K562 (cell line): ENCODE measurements around the gene ROR2. TPM values are rescaled to one million over a fixed set of nuclear protein-coding genes. Genes with fewer than 3 reads are reported as not detected.

Experiments used
- ATAC-seq: fragments of 200-7000 bp; cut with Tn5 transposase; 3 replicates; pipeline ENCODE4 v1.9.1; 2020; ENCODE audit warnings: moderate library complexity
- BruUV-seq: library from RNA; stranded (reverse); fragments of 400-500 nt; replicated peaks from 2 replicates; lab custom pipeline; 2021; lab: Mats Ljungman, UMichigan
- CTCF ChIA-PET: fragments of 300-600 bp; formaldehyde crosslinking; extraction: SDS; loops from one replicate; lab custom pipeline; 2021; ENCODE audit warnings: low intra/inter-chr PET ratio; lab: Yijun Ruan, JAX
- POLR2A ChIA-PET: fragments of 300-600, 350-650 bp; sonication (Branson Sonifier 250); formaldehyde crosslinking; extraction: SDS; loops from one replicate; lab custom pipeline; 2021; ENCODE audit warnings: antibody characterized with exemption, inconsistent platforms; lab: Yijun Ruan, JAX
- DNase-seq, 4 experiments: peaks; one replicate each; pipeline versions ENCODE4 v3.0.0 to v3.0.0-alpha.2; 2011 to 2018; ENCODE audit warnings: low spot score in 3 of 4, mixed read lengths in 3 of 4; ENCODE audit errors: extremely low read depth in 1 of 4
- FAIRE-seq: peaks from 2 replicates; lab custom pipeline; 2011; peaks lifted over from hg19 to GRCh38; lab: Jason Lieb, UNC
- H2AFZ ChIP-seq: 2 replicates; pipeline ENCODE4 v1.6.0; 2011; ENCODE audit warnings: low read depth, low read length, control low read depth, inconsistent platforms
- H3K27ac ChIP-seq: fragments of 200-600 bp; 3 replicates; pipeline ENCODE4 v1.8.0; 2011; ENCODE audit warnings: low read depth, mild to moderate bottlenecking, control low read depth, inconsistent platforms, low read length, moderate library complexity, mixed read lengths; ENCODE audit errors: extremely low read depth
- H3K27me3 ChIP-seq, 2 experiments: fragments of 300-600 bp in 1 of 2; 2 replicates in 1 of 2; 3 replicates in 1 of 2; pipeline versions ENCODE4 v1.6.0 to v1.8.0; 2011; ENCODE audit warnings: inconsistent platforms in 2 of 2, low read length in 2 of 2, mild to moderate bottlenecking in 1 of 2, mixed read lengths in 1 of 2, moderate library complexity in 1 of 2; ENCODE audit not compliant: control insufficient read depth in 2 of 2, insufficient read depth in 2 of 2
- H3K36me3 ChIP-seq: fragments of 300-600 bp; 3 replicates; pipeline ENCODE4 v1.8.0; 2011; ENCODE audit warnings: mild to moderate bottlenecking, low read length, inconsistent platforms; ENCODE audit not compliant: control insufficient read depth, insufficient read depth
- H3K4me1 ChIP-seq, 2 experiments: fragments of 200-600 bp in 1 of 2; replicated peaks in 1 of 2; 2 replicates in 1 of 2; 3 replicates in 1 of 2; pipeline versions ENCODE4 v1.5.1 to v1.8.0; 2011; ENCODE audit warnings: inconsistent platforms in 2 of 2, low read length in 2 of 2, mild to moderate bottlenecking in 1 of 2, mixed read lengths in 1 of 2, moderate library complexity in 1 of 2; ENCODE audit not compliant: control insufficient read depth in 2 of 2, insufficient read depth in 2 of 2
- H3K4me2 ChIP-seq: 2 replicates; pipeline ENCODE4 v1.6.1; 2011; ENCODE audit warnings: low read length, control low read depth, inconsistent platforms, mixed read lengths; ENCODE audit not compliant: insufficient read depth
- H3K4me3 ChIP-seq: fragments of 200-600 bp; sonication (generic), shearing (Covaris generic); 2 replicates; pipeline ENCODE4 v1.5.1; 2016; ENCODE audit warnings: control low read depth, inconsistent platforms
- H3K79me2 ChIP-seq: fragments of 200-600 bp; 3 replicates; pipeline ENCODE4 v1.8.0; 2011; ENCODE audit warnings: low read length, inconsistent platforms; ENCODE audit not compliant: control insufficient read depth, insufficient read depth
- H3K9ac ChIP-seq, 2 experiments: 2 replicates each; pipeline versions ENCODE4 v1.6.0 to v1.6.1; 2011; ENCODE audit warnings: low read depth in 2 of 2, low read length in 2 of 2, control low read depth in 1 of 2, inconsistent platforms in 1 of 2, mild to moderate bottlenecking in 1 of 2, mixed read lengths in 1 of 2; ENCODE audit not compliant: insufficient read depth in 1 of 2
- H3K9me1 ChIP-seq: one replicate; pipeline ENCODE4 v1.6.0; 2011; ENCODE audit warnings: inconsistent platforms, mild to moderate bottlenecking, low read length, moderate library complexity; ENCODE audit not compliant: control insufficient read depth, insufficient read depth
- H3K9me3 ChIP-seq: replicated peaks from 2 replicates; pipeline ENCODE4 v1.5.1; 2011; ENCODE audit warnings: low read depth, low read length, inconsistent platforms; ENCODE audit not compliant: control insufficient read depth, insufficient read depth
- H4K20me1 ChIP-seq: replicated peaks from 2 replicates; pipeline ENCODE4 v1.6.1; 2011; ENCODE audit warnings: low read length, inconsistent platforms, mixed read lengths; ENCODE audit not compliant: control insufficient read depth, insufficient read depth
- COPS2 ChIP-seq: fragments of 450-650 bp; conservative IDR thresholded peaks from 2 replicates; pipeline ENCODE4 v1.6.1; 2016; ENCODE audit warnings: mild to moderate bottlenecking, moderate library complexity
- CREB5 ChIP-seq: fragments of 250-450 bp; sonication (Bioruptor Pico); IDR thresholded peaks from 2 replicates; pipeline ENCODE4 v1.5.0; 2020; ENCODE audit warnings: mild to moderate bottlenecking
- KLF16 ChIP-seq: IDR thresholded peaks from 2 replicates; pipeline ENCODE4 v1.6.1; 2016; ENCODE audit warnings: antibody characterized with exemption
- REST ChIP-seq, 2 experiments: fragments of 450-650 bp; formaldehyde crosslinking in 1 of 2; IDR thresholded peaks; 2 replicates each; pipeline versions ENCODE4 v1.4.0 to v1.6.1; 2014 to 2020; ENCODE audit warnings: mild to moderate bottlenecking in 2 of 2, borderline replicate concordance in 1 of 2, low read depth in 1 of 2
- SLC30A9 ChIP-seq: fragments of 250-450 bp; sonication (Bioruptor Pico); IDR thresholded peaks from 2 replicates; pipeline ENCODE4 v1.8.0; 2022; ENCODE audit warnings: mild to moderate bottlenecking, moderate library complexity
- SRF ChIP-seq, 2 experiments: fragments of 250-450, 450-650 bp in 1 of 2; sonication (Bioruptor Pico) in 1 of 2; sonication (generic) in 1 of 2; formaldehyde crosslinking; IDR thresholded peaks; 2 replicates each; pipeline versions ENCODE4 v1.5.0 to v1.5.1; 2020 to 2022; ENCODE audit warnings: mild to moderate bottlenecking in 1 of 2, missing genetic modification reagents in 1 of 2
- TFE3 ChIP-seq: fragments of 450-650 bp; formaldehyde crosslinking; IDR thresholded peaks from 2 replicates; pipeline ENCODE4 v1.4.0; 2020; ENCODE audit warnings: mild to moderate bottlenecking, mixed read lengths
- YY1 ChIP-seq, 3 experiments: IDR thresholded peaks; 2 replicates each; pipeline ENCODE4 v1.6.1; 2011; ENCODE audit warnings: low read length in 2 of 3, mild to moderate bottlenecking in 2 of 3, moderate library complexity in 2 of 3, borderline replicate concordance in 1 of 3, control low read depth in 1 of 3, low read depth in 1 of 3; ENCODE audit not compliant: insufficient read depth in 3 of 3, insufficient replicate concordance in 2 of 3, control insufficient read depth in 1 of 3, insufficient read length in 1 of 3; ENCODE audit errors: extremely low read depth in 1 of 3
- ZNF140 ChIP-seq: fragments of 250-450 bp; sonication (Bioruptor Pico); IDR thresholded peaks from 2 replicates; pipeline ENCODE4 v1.8.0; 2021; ENCODE audit warnings: moderate library complexity, mild to moderate bottlenecking, inconsistent platforms
- ZNF444 ChIP-seq: fragments of 250-450 bp; sonication (Bioruptor Pico); IDR thresholded peaks from 2 replicates; pipeline ENCODE4 v1.4.0; 2020; ENCODE audit warnings: mild to moderate bottlenecking, moderate library complexity
- WGBS: fragments of 100-300 bp; shearing (Covaris generic); methylation state at CpG from one replicate; pipeline ENCODE4 v1.1.6; 2016; ENCODE audit warnings: low coverage, mixed read lengths; ENCODE audit not compliant: insufficient coverage; ENCODE audit errors: missing lambda C conversion rate; 5-methylcytosine and 5-hydroxymethylcytosine counted together
- in situ Hi-C: fragments of 300-500 bp; cut with MboI; formaldehyde crosslinking; loops from 4 replicates; pipeline ENCODE4 v1.15.0; 2018; ENCODE audit warnings: inconsistent platforms, mixed read lengths
- intact Hi-C: fragments of 100-400 bp; cut with micrococcal nuclease; formaldehyde crosslinking; loops from 2 replicates; pipeline ENCODE4 v1.14.2; 2022
- polyA plus RNA-seq, 8 experiments: library from polyadenylated mRNA; depleted of rRNA in 4 of 8; stranded (reverse) in 5 of 8; unstranded in 3 of 8; fragments of >200 nt; fragmentation: Nextera tagmentation in 2 of 8; fragmentation: Illumina TruSeq in 1 of 8; extraction: Ambion mirVana in 2 of 8; extraction: Trizol in 1 of 8; gene quantifications; 2 replicates each; pipeline versions ENCODE4 v1.2.1 to v1.2.3, GENCODE V29; 2011 to 2014; ENCODE audit warnings: inconsistent platforms in 1 of 8, missing spikeins in 1 of 8
- total RNA-seq, 7 experiments: library from RNA; depleted of rRNA in 6 of 7; stranded (reverse); fragments of >200 nt in 6 of 7; fragmentation: Illumina TruSeq in 2 of 7; extraction: Trizol in 2 of 7; gene quantifications; 2 replicates each; pipeline versions ENCODE4 v1.2.1 to v1.2.3, GENCODE V29; 2011 to 2021; ENCODE audit warnings: low replicate concordance in 1 of 7

The ROR2 gene
- total and polyA plus RNA-seq, 9 of the 15 experiments (the other 6 are each of a cell fraction or from before 2014, with no cell fraction given): 5.6 to 33.8 (median 15.3) TPM

- ATAC-seq (0 out of 3 replicates have a peak, but pooled peaks have one; percentile 36), DNase-seq (no peak), FAIRE-seq (no peak)
- no peak overlapping the region for H3K9ac ChIP-seq
- no peak overlapping the region for H2AFZ ChIP-seq
- TF ChIP-seq TFE3 (CRISPR knock-in tag) (no peak), CREB5 (CRISPR knock-in tag) (no peak), REST (IDR thresholded peaks at IDR 0.05; ENCODE audit: borderline replicate concordance) (peak; percentile 86), REST (CRISPR knock-in tag; IDR thresholded peaks at IDR 0.05; ENCODE audit: low read depth) (no peak), ZNF140 (no peak), SLC30A9 (CRISPR knock-in tag) (no peak), KLF16 (peak; percentile 60; the same call in 1 of the 2 replicates), YY1 (IDR thresholded peaks at IDR 0.05; ENCODE audit: borderline replicate concordance in 1 of 3, control insufficient read depth in 1 of 3, extremely low read depth in 1 of 3, insufficient read depth in 3 of 3, insufficient read length in 1 of 3, insufficient replicate concordance in 2 of 3, low read depth in 1 of 3, low read length in 2 of 3) (no peak), SRF (CRISPR knock-in tag; IDR thresholded peaks at IDR 0.05) (peak in 1 of 2 experiments; percentile 91; a peak in 2 of 4 replicates), ZNF444 (CRISPR knock-in tag) (no peak), COPS2 (no peak)
- H3K4me3 ChIP-seq: no peak overlapping the region
- BruUV-seq: no TSS peak
- peaks cover 3 to 36% of the 10 kb centered on the region in 2 experiments; a peak in 3 of 5 replicates for H3K27me3 ChIP-seq
- no peaks in the 10 kb centered on the region for H3K9me1 ChIP-seq
- H3K79me2 ChIP-seq: no peaks in the 10 kb centered on the region
- no peaks in the 10 kb centered on the region for H3K9me3 ChIP-seq
- in situ Hi-C loops (no loop called here), intact Hi-C loops (no loop called here)
- no peak overlapping the region for H3K4me2 ChIP-seq
- H3K4me1 ChIP-seq: no peaks in the 10 kb centered on the region; a peak in 1 of 5 replicates
- 2% methylated on average over 6 of the region's 6 CpGs for WGBS
- ChIA-PET CTCF (no interaction called here), POLR2A (interaction anchor here (0.6 kb wide), 1 partner anchor 39 kb away, joined by 3 read pairs; no protein-coding TSS in a partner anchor)
- no peaks in the 10 kb centered on the region for H4K20me1 ChIP-seq
- no peaks in the 10 kb centered on the region for H3K36me3 ChIP-seq
- no peak overlapping the region for H3K27ac ChIP-seq
Measured at GRCh38 chr9:91577633-91578061, 372.4 kb downstream of the ROR2 start.
